HepG2 (cell line): Measurements from ENCODE around the gene CIROP. TPM values are rescaled to one million over a fixed set of nuclear protein-coding genes. Genes with fewer than 3 reads are reported as not detected.

Experiments
- ATAC-seq: fragments of 200-7000 bp; cut with Tn5 transposase; 3 replicates; pipeline ENCODE4 v1.9.1; 2020; ENCODE audit warnings: mild to moderate bottlenecking, moderate library complexity
- BruUV-seq: library from RNA; stranded (reverse); fragments of 400-500 nt; replicated peaks from 2 replicates; lab custom pipeline; 2021; lab: Mats Ljungman, UMichigan
- CTCF ChIA-PET: fragments of 300-600 bp; formaldehyde crosslinking; extraction: SDS; loops from one replicate; lab custom pipeline; 2021; ENCODE audit warnings: low total read pairs, inconsistent platforms, low intra/inter-chr PET ratio; lab: Yijun Ruan, JAX
- POLR2A ChIA-PET: fragments of 350-600 bp; sonication (Branson Sonifier 250); formaldehyde crosslinking; loops from one replicate; lab custom pipeline; 2020; ENCODE audit warnings: antibody characterized with exemption, inconsistent platforms; lab: Yijun Ruan, JAX
- DNase-seq: peaks from one replicate; pipeline ENCODE4 v3.0.0-alpha.2; 2015; ENCODE audit warnings: low spot score
- FAIRE-seq: peaks from 3 replicates; lab custom pipeline; 2011; peaks lifted over from hg19 to GRCh38; lab: Jason Lieb, UNC
- H2AFZ ChIP-seq: one replicate; pipeline ENCODE4 v1.6.1; 2011; ENCODE audit warnings: low read length, inconsistent platforms
- H3K27ac ChIP-seq: fragments of 300-600 bp; 3 replicates; pipeline ENCODE4 v1.8.0; 2011; ENCODE audit warnings: mixed run types, mild to moderate bottlenecking, mixed read lengths, low read length, inconsistent platforms; ENCODE audit not compliant: insufficient read depth; ENCODE audit errors: extremely low read length
- H3K27me3 ChIP-seq, 2 experiments: fragments of 200-600 bp in 1 of 2; 2 replicates in 1 of 2; 3 replicates in 1 of 2; pipeline versions ENCODE4 v1.6.0 to v1.8.0; 2011; ENCODE audit warnings: low read length in 2 of 2, mild to moderate bottlenecking in 2 of 2, moderate library complexity in 2 of 2, inconsistent platforms in 1 of 2; ENCODE audit not compliant: insufficient read depth in 2 of 2, control insufficient read depth in 1 of 2
- H3K36me3 ChIP-seq, 2 experiments: fragments of 200-600 bp in 1 of 2; replicated peaks in 1 of 2; 2 replicates in 1 of 2; 3 replicates in 1 of 2; pipeline versions ENCODE4 v1.5.1 to v1.8.0; 2011; ENCODE audit warnings: low read length in 2 of 2, inconsistent platforms in 1 of 2; ENCODE audit not compliant: insufficient read depth in 2 of 2, control insufficient read depth in 1 of 2
- H3K4me1 ChIP-seq: 2 replicates; pipeline ENCODE4 v1.5.1; 2012; ENCODE audit warnings: low read length, inconsistent platforms; ENCODE audit not compliant: insufficient read depth
- H3K4me2 ChIP-seq: 2 replicates; pipeline ENCODE4 v1.6.0; 2011; ENCODE audit warnings: low read depth, low read length, inconsistent platforms
- H3K4me3 ChIP-seq, 3 experiments: fragments of 200-600 bp in 1 of 3; sonication (generic), shearing (Covaris generic) in 1 of 3; replicated peaks in 1 of 3; 2 replicates each; pipeline ENCODE4 v1.5.1; 2011 to 2016; ENCODE audit warnings: low read length in 3 of 3, inconsistent platforms in 2 of 3, low read depth in 2 of 3, mild to moderate bottlenecking in 2 of 3, control low read depth in 1 of 3, mixed read lengths in 1 of 3; ENCODE audit not compliant: insufficient read depth in 1 of 3
- H3K79me2 ChIP-seq: one replicate; pipeline ENCODE4 v1.6.1; 2011; ENCODE audit warnings: low read length, inconsistent platforms; ENCODE audit not compliant: insufficient read depth
- H3K9ac ChIP-seq: 2 replicates; pipeline ENCODE4 v1.6.0; 2011; ENCODE audit warnings: mild to moderate bottlenecking, low read depth, low read length, inconsistent platforms; ENCODE audit not compliant: insufficient read depth
- H3K9me3 ChIP-seq: 2 replicates; pipeline ENCODE4 v1.5.1; 2012; ENCODE audit warnings: mild to moderate bottlenecking, low read length
- H4K20me1 ChIP-seq: 2 replicates; pipeline ENCODE4 v1.6.0; 2011; ENCODE audit warnings: inconsistent platforms, mild to moderate bottlenecking, low read length, moderate library complexity; ENCODE audit not compliant: insufficient read depth
- KMT2B ChIP-seq: IDR thresholded peaks from 2 replicates; pipeline ENCODE4 v1.6.1; 2016; ENCODE audit warnings: missing genetic modification reagents, missing compliant biosample characterization
- MEIS2 ChIP-seq: sonication (generic); formaldehyde crosslinking; IDR thresholded peaks from 2 replicates; pipeline ENCODE4 v1.9.0; 2021; ENCODE audit warnings: mild to moderate bottlenecking, missing genetic modification reagents
- NFE2L2 ChIP-seq: fragments of 150-350 bp; IDR thresholded peaks from 2 replicates; pipeline ENCODE4 v1.6.1; 2014; ENCODE audit warnings: low read length
- REL ChIP-seq: sonication (generic); formaldehyde crosslinking; conservative IDR thresholded peaks from 2 replicates; pipeline ENCODE4 v1.8.0; 2022; ENCODE audit warnings: mild to moderate bottlenecking, missing genetic modification reagents, moderate library complexity
- SCMH1 ChIP-seq: sonication (generic); formaldehyde crosslinking; IDR thresholded peaks from 2 replicates; pipeline ENCODE4 v1.9.0; 2021; ENCODE audit warnings: missing genetic modification reagents, mild to moderate bottlenecking, borderline replicate concordance
- TAF1 ChIP-seq: sonication (generic); formaldehyde crosslinking; IDR thresholded peaks from 2 replicates; pipeline ENCODE4 v1.4.0; 2020; ENCODE audit warnings: missing genetic modification reagents
- XRCC5 ChIP-seq: fragments of 200-400 bp; formaldehyde crosslinking; optimal IDR thresholded peaks from 2 replicates; pipeline ENCODE3; 2017; ENCODE audit warnings: mild to moderate bottlenecking, low read length
- ZBTB7A ChIP-seq: sonication (generic); formaldehyde crosslinking; IDR thresholded peaks from 2 replicates; pipeline ENCODE4 v1.8.0; 2022; ENCODE audit warnings: mild to moderate bottlenecking, missing genetic modification reagents
- ZNF670 ChIP-seq: sonication (generic); formaldehyde crosslinking; IDR thresholded peaks from 2 replicates; pipeline ENCODE4 v1.8.0; 2022; ENCODE audit warnings: mild to moderate bottlenecking, missing genetic modification reagents, borderline replicate concordance
- ZNF891 ChIP-seq: sonication (generic); formaldehyde crosslinking; IDR thresholded peaks from 2 replicates; pipeline ENCODE4 v1.5.0; 2020; ENCODE audit warnings: mild to moderate bottlenecking, missing genetic modification reagents
- WGBS: methylation state at CpG from one replicate; pipeline ENCODE4 v1.1.6; 2017; ENCODE audit warnings: low lambda C conversion rate; 5-methylcytosine and 5-hydroxymethylcytosine counted together
- in situ Hi-C: cut with HindIII; loops from 2 replicates; pipeline ENCODE4 v1.10.0; 2017; ENCODE audit warnings: low pct_unique_long_range_greater_than_20kb; ENCODE audit not compliant: extremely low pct_ligation_motif_present
- intact Hi-C: fragments of 100-400 bp; cut with micrococcal nuclease; formaldehyde crosslinking; loops from one replicate; pipeline ENCODE4 v1.10.0; 2022; ENCODE audit not compliant: unreplicated experiment
- polyA plus RNA-seq, 8 experiments: library from polyadenylated mRNA; depleted of rRNA in 3 of 8; stranded (reverse) in 7 of 8; unstranded in 1 of 8; fragments of >200 nt; fragmentation: Illumina TruSeq in 4 of 8; extraction: Trizol in 4 of 8; gene quantifications; 2 replicates each; pipeline versions ENCODE4 v1.2.1 to v1.2.3, GENCODE V29; 2011 to 2016; ENCODE audit warnings: low read depth in 4 of 8, missing spikeins in 1 of 8, mixed read lengths in 1 of 8; ENCODE audit not compliant: insufficient read depth in 1 of 8
- total RNA-seq, 5 experiments: library from RNA; depleted of rRNA; stranded (reverse); fragments of >200 nt; fragmentation: Illumina TruSeq; extraction: Trizol; gene quantifications; 2 replicates each; pipeline ENCODE4 v1.2.3, GENCODE V29; 2016; ENCODE audit warnings: low read depth in 1 of 5
- TF ChIP-seq, protein P1 (sequence below): sonication (generic); formaldehyde crosslinking; IDR thresholded peaks from 2 replicates; pipeline ENCODE4 v1.4.0; 2020; ENCODE audit warnings: missing genetic modification reagents
- TF ChIP-seq, protein P2 (sequence below), 2 experiments: sonication (generic) in 1 of 2; formaldehyde crosslinking in 1 of 2; IDR thresholded peaks; 2 replicates each; pipeline versions ENCODE4 v1.4.0 to v1.6.1; 2018 to 2020; ENCODE audit warnings: missing genetic modification reagents in 2 of 2, borderline replicate concordance in 1 of 2, low read depth in 1 of 2, mild to moderate bottlenecking in 1 of 2, missing biosample characterization in 1 of 2
- TF ChIP-seq, protein P3 (sequence below): sonication (generic); formaldehyde crosslinking; IDR thresholded peaks from 2 replicates; pipeline ENCODE4 v1.8.0; 2022; ENCODE audit warnings: mild to moderate bottlenecking, missing genetic modification reagents, moderate library complexity
- TF ChIP-seq, protein P4 (sequence below), 2 experiments: sonication (generic) in 1 of 2; formaldehyde crosslinking in 1 of 2; IDR thresholded peaks; 2 replicates each; pipeline versions ENCODE4 v1.5.1 to v1.6.1; 2011 to 2020; ENCODE audit warnings: borderline replicate concordance in 1 of 2, low read depth in 1 of 2, low read length in 1 of 2, mild to moderate bottlenecking in 1 of 2, missing genetic modification reagents in 1 of 2, moderate library complexity in 1 of 2
- TF ChIP-seq, protein P5 (sequence below): fragments of 450-650 bp; IDR thresholded peaks from 2 replicates; pipeline ENCODE4 v1.6.1; 2016

The CIROP gene
- total and polyA plus RNA-seq, 2 of the 13 experiments (the other 11 are each of a cell fraction or from before 2014, with no cell fraction given), result 0.07 TPM; not detected in 1

DNA sequence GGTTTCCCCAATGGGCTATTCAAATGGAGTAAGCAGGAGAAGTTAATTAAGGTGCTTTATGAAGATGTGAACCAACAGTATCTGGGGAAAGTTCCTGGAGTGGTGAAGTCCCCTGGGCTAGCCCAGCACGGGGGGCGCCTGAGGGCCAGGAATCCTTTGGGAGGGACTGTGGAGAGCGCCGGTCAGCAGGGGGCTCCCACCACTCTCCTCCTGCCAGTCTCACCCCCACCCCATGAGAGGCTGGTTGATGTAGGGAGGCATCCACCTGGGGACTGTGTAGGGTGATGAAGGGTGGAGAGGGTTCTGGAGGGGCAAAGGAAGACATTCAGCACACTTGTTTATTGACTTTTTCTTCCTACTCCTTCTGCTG, 9.9 kb upstream of the CIROP start:
- in situ Hi-C loops (no loop called here), intact Hi-C loops (no loop called here)
- Histone ChIP-seq H3K27me3 (peaks cover 52 to 97% of the 10 kb centered on the region in 2 experiments), H3K4me1 (peaks cover 43% of the 10 kb centered on the region), H3K4me3 (no peak overlapping the region), H3K79me2 (no peaks in the 10 kb centered on the region), H3K9me3 (no peaks in the 10 kb centered on the region), H2AFZ (no peak overlapping the region), H3K4me2 (no peak overlapping the region), H3K36me3 (no peaks in the 10 kb centered on the region), H3K9ac (no peak overlapping the region), H3K27ac (no peak overlapping the region), H4K20me1 (no peaks in the 10 kb centered on the region)
- POLR2A ChIA-PET, result interaction anchor here (1.3 to 6.6 kb wide), 2 partner anchors 17 to 20 kb away, joined by 3 to 66 read pairs; partner anchors contain the start of genes ACIN1 and C14orf119
- WGBS, result 3% methylated on average over 4 of the region's 4 CpGs
- BruUV-seq, result no TSS peak
- no peak for DNase-seq
- CTCF ChIA-PET, result interaction anchor here (1.1 kb wide), 1 partner anchor 46 kb away, joined by 4 read pairs; no protein-coding TSS in a partner anchor
- peak; percentile 7 for ATAC-seq
- no peak for FAIRE-seq
- no peak for TF ChIP-seq TAF1
- TF ChIP-seq ZNF891, result no peak
- no peak for TF ChIP-seq REL (CRISPR knock-in tag)
- TF ChIP-seq, protein P1, sequence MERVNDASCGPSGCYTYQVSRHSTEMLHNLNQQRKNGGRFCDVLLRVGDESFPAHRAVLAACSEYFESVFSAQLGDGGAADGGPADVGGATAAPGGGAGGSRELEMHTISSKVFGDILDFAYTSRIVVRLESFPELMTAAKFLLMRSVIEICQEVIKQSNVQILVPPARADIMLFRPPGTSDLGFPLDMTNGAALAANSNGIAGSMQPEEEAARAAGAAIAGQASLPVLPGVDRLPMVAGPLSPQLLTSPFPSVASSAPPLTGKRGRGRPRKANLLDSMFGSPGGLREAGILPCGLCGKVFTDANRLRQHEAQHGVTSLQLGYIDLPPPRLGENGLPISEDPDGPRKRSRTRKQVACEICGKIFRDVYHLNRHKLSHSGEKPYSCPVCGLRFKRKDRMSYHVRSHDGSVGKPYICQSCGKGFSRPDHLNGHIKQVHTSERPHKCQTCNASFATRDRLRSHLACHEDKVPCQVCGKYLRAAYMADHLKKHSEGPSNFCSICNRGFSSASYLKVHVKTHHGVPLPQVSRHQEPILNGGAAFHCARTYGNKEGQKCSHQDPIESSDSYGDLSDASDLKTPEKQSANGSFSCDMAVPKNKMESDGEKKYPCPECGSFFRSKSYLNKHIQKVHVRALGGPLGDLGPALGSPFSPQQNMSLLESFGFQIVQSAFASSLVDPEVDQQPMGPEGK (CRISPR knock-in tag), result 0 out of 2 replicates have a peak, but pooled peaks have one; percentile 17
- peak; percentile 30; the same call in 1 of the 2 replicates for TF ChIP-seq ZBTB7A (CRISPR knock-in tag)
- TF ChIP-seq KMT2B (CRISPR knock-in tag), result no peak
- TF ChIP-seq, protein P2, sequence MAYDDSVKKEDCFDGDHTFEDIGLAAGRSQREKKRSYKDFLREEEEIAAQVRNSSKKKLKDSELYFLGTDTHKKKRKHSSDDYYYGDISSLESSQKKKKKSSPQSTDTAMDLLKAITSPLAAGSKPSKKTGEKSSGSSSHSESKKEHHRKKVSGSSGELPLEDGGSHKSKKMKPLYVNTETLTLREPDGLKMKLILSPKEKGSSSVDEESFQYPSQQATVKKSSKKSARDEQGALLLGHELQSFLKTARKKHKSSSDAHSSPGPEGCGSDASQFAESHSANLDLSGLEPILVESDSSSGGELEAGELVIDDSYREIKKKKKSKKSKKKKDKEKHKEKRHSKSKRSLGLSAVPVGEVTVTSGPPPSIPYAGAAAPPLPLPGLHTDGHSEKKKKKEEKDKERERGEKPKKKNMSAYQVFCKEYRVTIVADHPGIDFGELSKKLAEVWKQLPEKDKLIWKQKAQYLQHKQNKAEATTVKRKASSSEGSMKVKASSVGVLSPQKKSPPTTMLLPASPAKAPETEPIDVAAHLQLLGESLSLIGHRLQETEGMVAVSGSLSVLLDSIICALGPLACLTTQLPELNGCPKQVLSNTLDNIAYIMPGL (CRISPR knock-in tag; IDR thresholded peaks at IDR 0.05; ENCODE audit: borderline replicate concordance in 1 of 2, low read depth in 1 of 2), result 0 out of 4 replicates have a peak, but pooled peaks of 1 of the 2 experiments have one; percentile 32
- TF ChIP-seq SCMH1, result no peak
- no peak for TF ChIP-seq MEIS2 (CRISPR knock-in tag)
- TF ChIP-seq, protein P3, sequence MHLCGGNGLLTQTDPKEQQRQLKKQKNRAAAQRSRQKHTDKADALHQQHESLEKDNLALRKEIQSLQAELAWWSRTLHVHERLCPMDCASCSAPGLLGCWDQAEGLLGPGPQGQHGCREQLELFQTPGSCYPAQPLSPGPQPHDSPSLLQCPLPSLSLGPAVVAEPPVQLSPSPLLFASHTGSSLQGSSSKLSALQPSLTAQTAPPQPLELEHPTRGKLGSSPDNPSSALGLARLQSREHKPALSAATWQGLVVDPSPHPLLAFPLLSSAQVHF (CRISPR knock-in tag), result 0 out of 2 replicates have a peak, but pooled peaks have one; percentile 29
- TF ChIP-seq NFE2L2, result no peak
- peak; percentile 82 for TF ChIP-seq XRCC5
- TF ChIP-seq, protein P4, sequence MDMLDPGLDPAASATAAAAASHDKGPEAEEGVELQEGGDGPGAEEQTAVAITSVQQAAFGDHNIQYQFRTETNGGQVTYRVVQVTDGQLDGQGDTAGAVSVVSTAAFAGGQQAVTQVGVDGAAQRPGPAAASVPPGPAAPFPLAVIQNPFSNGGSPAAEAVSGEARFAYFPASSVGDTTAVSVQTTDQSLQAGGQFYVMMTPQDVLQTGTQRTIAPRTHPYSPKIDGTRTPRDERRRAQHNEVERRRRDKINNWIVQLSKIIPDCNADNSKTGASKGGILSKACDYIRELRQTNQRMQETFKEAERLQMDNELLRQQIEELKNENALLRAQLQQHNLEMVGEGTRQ (IDR thresholded peaks at IDR 0.05; ENCODE audit: low read depth, low read length), result no peak
- TF ChIP-seq, protein P4 (CRISPR knock-in tag; IDR thresholded peaks at IDR 0.05; ENCODE audit: borderline replicate concordance), result no peak
- TF ChIP-seq ZNF670 (CRISPR knock-in tag), result no peak
- TF ChIP-seq, protein P5, sequence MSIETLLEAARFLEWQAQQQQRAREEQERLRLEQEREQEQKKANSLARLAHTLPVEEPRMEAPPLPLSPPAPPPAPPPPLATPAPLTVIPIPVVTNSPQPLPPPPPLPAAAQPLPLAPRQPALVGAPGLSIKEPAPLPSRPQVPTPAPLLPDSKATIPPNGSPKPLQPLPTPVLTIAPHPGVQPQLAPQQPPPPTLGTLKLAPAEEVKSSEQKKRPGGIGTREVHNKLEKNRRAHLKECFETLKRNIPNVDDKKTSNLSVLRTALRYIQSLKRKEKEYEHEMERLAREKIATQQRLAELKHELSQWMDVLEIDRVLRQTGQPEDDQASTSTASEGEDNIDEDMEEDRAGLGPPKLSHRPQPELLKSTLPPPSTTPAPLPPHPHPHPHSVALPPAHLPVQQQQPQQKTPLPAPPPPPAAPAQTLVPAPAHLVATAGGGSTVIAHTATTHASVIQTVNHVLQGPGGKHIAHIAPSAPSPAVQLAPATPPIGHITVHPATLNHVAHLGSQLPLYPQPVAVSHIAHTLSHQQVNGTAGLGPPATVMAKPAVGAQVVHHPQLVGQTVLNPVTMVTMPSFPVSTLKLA, result no peak
